Hematopoietic multipotent progenitor cell treated with erythropoietin and hydrocortisone succinate and interleukin-3 and kit ligand, for 15 days (in vitro differentiated cells): ENCODE measurements around the gene RFNG.

Experiments used
- DNase-seq: peaks from one replicate; pipeline ENCODE4 v3.0.0-alpha.2; 2015; ENCODE audit warnings: low spot score

RFNG gene

DNA sequence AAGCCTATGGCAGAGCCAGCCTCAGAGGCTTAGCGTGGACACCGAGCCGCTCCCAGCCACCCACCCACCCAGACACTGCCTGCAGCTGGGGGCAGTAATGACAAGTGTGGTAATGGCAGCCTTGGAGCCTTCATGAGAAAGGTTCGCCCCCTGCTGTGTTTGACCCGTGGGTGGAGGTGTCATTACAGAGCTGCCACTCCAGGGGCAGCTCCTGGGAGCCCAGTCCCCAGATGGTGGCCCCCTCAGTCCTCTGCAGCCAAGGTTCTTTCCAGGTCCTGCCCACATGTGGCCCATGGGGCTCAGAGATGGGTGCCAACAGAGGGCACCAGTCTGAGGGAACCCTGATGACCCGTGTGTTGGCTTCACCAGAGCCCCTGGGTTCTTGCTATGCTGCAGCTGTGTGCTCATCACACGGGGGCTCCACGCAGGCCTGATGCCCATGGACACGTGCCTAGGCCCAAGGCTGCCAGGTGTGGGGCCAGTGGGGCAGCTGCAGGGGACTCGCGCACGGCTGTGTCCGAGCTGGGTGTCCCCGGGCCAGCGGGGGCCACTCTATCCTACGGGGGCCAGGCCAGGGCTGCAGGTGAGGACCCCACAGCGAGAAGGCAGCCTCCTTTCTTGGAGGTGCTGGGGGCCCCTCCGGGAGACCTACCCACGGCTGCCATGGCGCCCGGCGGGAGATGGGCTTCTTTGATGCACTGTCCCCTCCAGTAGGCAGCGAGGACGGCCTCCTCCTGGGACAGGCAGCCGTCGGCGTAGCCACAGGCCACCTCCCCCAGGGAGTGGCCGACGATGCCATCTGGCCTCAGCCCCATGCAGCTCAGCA is 38.3 kb upstream of the RFNG start:
- no peak for DNase-seq

DNA sequence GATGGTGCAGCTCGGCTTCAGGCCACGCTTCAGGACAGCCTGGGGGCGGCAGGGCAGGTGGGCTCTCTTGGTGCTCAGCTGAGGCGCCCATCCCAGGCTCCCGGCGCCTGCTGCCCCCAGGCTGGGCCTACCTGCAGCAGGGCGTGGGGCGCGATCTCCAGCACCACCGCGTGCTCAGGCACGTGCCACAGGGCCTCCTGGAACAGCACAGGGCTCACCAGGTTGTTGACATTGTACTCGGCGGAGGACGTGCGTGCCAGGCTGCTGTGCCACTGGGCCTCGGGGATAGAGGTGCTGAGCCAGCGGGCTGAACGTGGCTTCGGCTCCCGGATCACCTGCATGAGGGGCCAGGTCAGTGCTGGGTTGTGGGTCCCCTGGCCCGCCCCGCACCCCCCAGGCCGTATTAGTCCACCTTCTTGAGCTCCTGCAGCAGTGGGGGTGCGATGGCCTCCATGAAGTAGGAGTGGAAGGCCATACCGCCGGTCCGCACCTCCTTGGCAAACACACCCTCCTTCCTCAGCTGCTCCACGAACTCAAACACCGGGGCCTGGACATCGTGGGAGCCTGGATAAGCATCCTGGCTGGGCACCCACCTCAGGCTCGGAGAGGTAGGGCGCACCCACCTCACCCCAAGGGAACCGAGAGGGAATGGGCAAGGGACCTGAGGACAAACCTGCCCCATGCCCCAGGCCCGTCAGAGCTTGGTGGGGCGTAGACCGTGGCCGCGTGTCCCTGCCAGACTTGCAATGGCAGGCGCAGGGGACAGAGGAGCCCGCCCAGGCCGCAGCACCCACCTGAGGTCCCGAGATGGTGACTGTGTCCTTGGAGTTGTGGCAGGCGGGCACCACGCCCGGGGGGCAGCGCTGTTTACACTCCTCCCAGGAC is 37.5 kb upstream of the RFNG start:
- no peak for DNase-seq

- DNase-seq: no peak
These were observed 36.6 kb upstream of the RFNG start for GRCh38 chr17:82087961-82088837.

GRCh38 chr17:82086941-82087906 is 35.6 kb upstream of the RFNG start:
- DNase-seq: no peak

DNA sequence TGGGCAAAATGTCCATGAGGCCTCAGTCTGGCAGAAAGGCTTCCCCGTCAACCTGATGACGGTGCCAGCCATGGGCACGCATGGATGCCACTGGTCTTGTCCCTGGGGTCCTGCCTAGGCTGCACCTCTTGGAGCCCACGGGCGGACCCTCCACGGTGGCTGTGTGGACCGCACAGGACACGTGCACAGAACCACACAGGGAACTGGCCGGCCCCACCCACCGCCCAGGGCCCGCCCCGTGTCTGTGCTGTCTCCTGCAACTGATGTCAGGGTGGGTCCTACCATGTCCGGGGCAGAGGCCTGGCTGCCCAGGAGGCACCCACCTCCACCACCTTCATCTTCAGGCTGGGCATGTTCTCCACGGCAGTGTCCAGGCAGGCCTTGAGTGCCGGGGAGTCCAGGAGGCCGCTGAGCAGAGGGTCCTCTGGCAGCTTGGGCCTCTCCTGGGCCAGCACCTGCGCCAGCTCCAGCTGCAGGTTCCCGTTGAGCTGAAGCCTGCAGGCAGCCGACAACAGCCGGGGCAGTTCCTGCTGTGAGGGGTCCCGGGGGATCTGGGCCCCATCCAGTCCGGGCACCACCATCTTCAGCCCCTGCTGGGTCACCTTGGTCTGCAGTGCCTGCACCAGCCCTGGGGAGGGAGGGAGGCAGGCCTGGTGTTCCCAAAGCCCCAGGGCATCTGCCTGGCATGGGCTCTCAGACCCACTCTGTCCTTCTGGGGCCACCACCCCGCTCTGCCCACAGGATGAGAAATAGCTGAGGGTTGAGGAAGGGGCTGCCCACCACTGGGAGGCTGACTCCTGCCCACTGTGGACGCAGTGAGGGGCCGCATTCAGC is 34.5 kb upstream of the RFNG start:
- no peak for DNase-seq

DNA sequence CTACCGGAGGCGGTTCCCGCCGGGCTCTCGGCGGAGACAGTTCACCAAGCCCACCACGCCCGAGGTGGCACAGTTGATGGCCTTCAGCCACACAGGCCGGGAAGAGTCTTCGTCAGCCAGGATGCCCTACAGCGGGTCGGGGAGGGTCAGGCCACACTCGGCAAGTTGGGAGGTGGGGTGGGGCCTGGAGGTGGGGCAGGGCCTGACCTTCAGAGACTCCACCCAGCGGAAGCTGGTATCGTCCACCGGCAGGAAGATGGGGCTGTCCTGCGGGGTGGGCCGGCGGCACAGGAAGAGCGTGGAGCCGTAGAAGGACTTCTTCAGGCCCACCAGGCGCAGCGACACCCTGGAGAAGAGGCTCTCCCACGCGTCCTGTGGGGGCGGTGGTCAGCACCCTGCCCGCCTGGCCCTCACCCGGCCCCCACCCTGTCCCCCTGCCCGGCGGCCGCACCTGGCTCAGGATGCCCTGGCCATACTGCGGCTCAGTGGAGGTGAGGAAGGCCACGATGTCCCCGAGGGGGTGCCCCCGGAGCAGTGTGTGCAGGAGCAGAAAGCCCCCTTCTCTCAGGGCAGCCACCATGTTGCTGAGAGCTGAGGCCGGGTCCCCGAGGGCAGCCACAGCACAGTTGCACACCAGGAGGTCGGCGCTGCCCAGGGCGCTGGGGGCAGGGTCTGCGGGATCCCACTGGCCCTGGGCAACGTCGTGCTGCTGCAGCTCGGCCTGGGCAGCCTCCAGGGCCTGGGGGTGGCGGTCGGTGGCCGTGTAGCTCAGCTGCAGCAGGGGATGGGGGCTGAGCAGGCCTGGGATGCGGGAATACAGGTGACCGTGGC is 33.6 kb upstream of the RFNG start:
- no peak for DNase-seq

DNA sequence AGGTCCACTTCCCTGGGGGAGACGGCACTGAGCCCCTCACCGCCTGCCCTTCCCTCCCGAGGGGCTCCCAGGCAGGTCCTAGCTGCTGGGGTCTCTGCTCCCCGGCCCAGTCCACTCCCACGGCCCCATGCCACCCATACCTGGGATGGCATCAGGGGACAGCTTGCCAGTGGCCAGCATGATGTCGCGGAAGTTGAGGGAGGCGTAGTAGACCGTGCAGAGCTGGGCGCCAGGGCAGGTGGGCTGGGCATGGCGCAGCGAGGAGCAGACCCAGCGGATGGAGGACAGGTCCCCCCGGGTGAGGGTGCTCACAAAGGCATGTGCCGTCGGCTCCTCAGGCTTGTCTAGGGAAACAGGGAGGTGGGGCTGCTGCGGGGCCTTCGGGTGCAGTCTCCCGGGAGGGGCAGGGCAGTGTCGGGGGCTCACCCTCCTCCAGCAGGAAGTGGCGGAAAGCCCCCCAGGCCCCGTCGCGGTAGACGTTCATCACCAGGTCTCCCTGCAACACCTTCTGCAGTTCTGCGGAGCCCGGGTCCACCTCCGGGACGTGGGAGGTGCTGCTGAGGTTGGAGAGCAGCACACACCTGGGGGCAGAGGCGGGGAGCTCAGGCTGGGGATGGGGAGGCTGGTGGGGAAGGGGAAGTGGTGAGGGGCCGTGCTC is 32.9 kb upstream of the RFNG start:
- no peak for DNase-seq

DNA sequence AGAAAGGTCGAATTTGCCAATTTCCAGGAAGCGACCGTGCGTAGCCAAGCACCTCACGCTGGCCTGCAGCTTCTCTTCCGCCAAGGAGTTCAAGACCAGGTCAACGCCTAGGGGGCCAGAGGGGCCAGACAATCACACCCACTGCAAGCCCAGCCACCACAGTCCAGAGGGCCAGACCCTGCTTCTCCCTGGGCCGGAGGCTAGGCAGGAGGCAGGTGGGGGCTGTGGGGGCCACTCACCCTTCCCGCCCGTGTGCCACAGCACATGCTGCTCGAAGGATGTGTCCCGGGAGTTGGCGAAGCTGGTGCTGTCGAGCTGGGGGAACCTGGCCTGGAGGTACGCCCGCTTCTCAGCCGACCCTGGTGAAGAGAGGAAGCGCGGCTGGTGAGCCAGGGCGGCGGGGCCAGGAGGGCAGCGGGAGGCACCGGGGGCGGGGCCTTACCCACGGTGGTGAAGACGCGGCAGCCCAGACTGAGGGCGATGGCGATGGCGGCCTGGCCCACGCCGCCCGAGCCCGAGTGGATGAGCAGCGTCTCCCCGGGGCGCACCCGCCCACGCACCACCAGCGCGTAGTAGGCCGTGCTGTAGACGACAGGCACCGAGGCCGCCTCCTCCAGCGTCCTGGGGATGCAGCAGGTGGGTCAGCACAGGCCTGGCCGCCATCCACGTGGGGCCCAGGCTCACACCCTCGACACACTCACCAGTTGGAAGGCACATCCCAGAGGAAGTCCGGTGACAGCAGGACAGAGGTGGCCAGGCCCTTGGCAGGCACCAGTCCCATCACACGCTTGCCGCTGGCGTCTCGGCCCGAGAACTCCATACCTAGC is 32.1 kb upstream of the RFNG start:
- no peak for DNase-seq

DNA sequence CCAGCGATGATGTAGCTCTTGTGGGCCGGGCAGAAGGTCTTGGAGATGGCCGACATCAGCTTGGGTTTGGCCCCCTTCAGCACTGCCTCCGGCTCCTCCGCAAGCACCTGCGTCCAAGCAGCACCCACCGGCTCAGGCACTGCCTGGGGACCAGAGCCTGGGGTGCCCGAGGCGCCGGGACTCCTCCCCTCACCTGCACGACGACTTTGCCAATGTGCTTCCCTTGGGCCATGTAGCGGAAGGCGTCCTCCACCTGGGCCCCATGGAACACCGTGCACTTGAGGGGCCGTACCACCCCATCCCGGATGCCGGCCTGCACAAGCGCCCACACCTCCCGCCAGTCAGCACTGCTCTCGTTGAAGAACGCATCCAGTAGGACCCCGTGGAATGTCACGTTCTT is 31.4 kb upstream of the RFNG start:
- DNase-seq: no peak

DNA sequence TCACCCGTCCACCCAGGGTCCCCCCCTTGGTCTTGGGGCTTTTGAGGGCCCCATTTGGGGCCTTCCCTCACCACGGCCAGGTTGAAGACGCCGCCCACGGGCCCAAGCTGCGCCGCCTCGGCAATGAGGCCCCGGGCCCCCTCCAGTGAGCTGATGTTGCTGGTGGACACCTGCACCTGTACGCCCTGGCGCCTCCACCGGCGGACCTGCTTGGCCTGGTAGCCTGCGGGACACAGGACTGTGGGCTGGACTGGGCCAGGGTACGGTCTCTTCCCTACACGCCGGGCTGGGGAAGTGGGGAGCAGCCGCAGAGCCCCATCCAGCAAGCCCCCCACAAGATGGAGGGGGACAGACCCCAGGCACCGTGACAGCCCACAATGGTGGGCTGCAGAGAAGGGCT is 30.8 kb upstream of the RFNG start:
- DNase-seq: no peak

GRCh38 chr17:82081966-82082365 is 30.4 kb upstream of the RFNG start:
- no peak for DNase-seq

GRCh38 chr17:82081546-82081945 is 29.9 kb upstream of the RFNG start:
- DNase-seq: no peak

GRCh38 chr17:82080789-82081464 is 29.3 kb upstream of the RFNG start:
- DNase-seq: no peak

DNA sequence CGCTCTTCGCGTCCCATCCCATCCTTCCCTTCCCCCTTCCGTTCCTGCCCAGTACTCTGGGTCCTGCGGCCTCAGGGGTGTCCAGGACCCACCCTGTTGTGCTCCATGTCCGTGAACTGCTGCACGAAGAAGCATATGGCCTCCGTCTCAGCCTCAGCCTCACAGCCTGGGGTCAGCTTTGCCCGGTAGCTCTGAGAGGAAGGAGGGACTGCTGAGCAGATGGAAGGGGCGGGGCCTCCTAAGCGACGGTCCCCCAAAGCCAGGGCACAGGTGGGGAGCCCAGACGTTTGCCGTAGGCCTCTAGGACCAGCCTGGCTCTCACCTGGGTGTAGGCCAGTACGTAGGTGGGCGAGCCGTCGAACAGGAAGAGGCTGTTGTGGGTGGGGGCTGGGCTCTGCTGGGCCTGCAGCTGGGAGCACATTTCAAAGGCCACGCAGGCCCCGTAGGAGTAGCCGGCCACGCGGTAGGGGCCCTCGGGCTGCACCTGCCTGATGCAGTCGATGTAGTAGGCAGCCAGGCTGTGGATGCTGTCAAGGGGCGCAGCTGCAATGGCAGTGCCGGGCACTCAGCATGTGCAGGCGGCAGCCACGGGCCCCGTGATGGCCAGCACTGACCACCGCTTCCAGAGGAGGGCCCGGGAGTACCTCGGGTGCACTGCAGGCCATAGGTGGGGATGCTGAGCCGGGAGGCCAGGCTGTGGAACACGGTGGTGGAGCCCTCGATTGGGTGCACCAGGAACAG is 28.6 kb upstream of the RFNG start:
- DNase-seq: no peak

GRCh38 chr17:82079001-82079677 is 27.5 kb upstream of the RFNG start:
- DNase-seq: no peak

GRCh38 chr17:82078433-82078832 is 26.8 kb upstream of the RFNG start:
- no peak for DNase-seq
